ENCODE measurements around the gene B4GALT6.

B4GALT6 gene

GRCh38 chr18:31683106-31683505 is 1.3 kb downstream of the B4GALT6 start:
- Histone ChIP-seq H3K27ac (no peak overlapping the region), H3K36me3 (no peaks in the 10 kb centered on the region), H3K4me1 (ENCODE audit: control insufficient read depth in 1 of 2, insufficient read depth in 1 of 2, low read depth in 1 of 2, low read length in 1 of 2) (peaks cover 14 to 16% of the 10 kb centered on the region in 2 experiments), H3K4me3 (ENCODE audit: low read depth in 1 of 2, low read length in 1 of 2) (no peak overlapping the region), H3K9me3 (no peaks in the 10 kb centered on the region), H3K27me3 (peaks cover 17% of the 10 kb centered on the region)
- no peak for TF ChIP-seq CTCF (IDR thresholded peaks at IDR 0.05)

GRCh38 chr18:31680831-31681568 is 3.4 kb downstream of the B4GALT6 start:
- Histone ChIP-seq H3K27me3 (peaks cover 17% of the 10 kb centered on the region), H3K27ac (no peak overlapping the region), H3K4me1 (ENCODE audit: control insufficient read depth in 1 of 2, insufficient read depth in 1 of 2, low read depth in 1 of 2, low read length in 1 of 2) (peaks cover 18 to 23% of the 10 kb centered on the region in 2 experiments), H3K4me3 (ENCODE audit: low read depth in 1 of 2, low read length in 1 of 2) (no peak overlapping the region), H3K9me3 (no peaks in the 10 kb centered on the region), H3K36me3 (no peaks in the 10 kb centered on the region)
- TF ChIP-seq CTCF (IDR thresholded peaks at IDR 0.05), result no peak

- Histone ChIP-seq H3K9me3 (no peaks in the 10 kb centered on the region), H3K36me3 (no peaks in the 10 kb centered on the region), H3K27me3 (peaks cover 17% of the 10 kb centered on the region), H3K4me3 (ENCODE audit: low read depth in 1 of 2, low read length in 1 of 2) (no peak overlapping the region), H3K27ac (no peak overlapping the region), H3K4me1 (ENCODE audit: control insufficient read depth in 1 of 2, insufficient read depth in 1 of 2, low read depth in 1 of 2, low read length in 1 of 2) (peaks cover 13 to 17% of the 10 kb centered on the region in 2 experiments)
- no peak for TF ChIP-seq CTCF (IDR thresholded peaks at IDR 0.05)
Measured at GRCh38 chr18:31680433-31680811, 4.0 kb downstream of the B4GALT6 start.

- H3K4me3 ChIP-seq (ENCODE audit: low read depth in 1 of 2, low read length in 1 of 2), result no peak overlapping the region
- no peak for TF ChIP-seq CTCF (IDR thresholded peaks at IDR 0.05)
- no peak overlapping the region for H3K27ac ChIP-seq
- peaks cover 17% of the 10 kb centered on the region for H3K27me3 ChIP-seq
- H3K36me3 ChIP-seq, result no peaks in the 10 kb centered on the region
- H3K4me1 ChIP-seq (ENCODE audit: control insufficient read depth in 1 of 2, insufficient read depth in 1 of 2, low read depth in 1 of 2, low read length in 1 of 2), result peaks cover 13 to 17% of the 10 kb centered on the region in 2 experiments
- no peaks in the 10 kb centered on the region for H3K9me3 ChIP-seq
Measured at GRCh38 chr18:31679791-31680432, 4.5 kb downstream of the B4GALT6 start.

- TF ChIP-seq CTCF (IDR thresholded peaks at IDR 0.05), result no peak
- Histone ChIP-seq H3K27me3 (peaks cover 13% of the 10 kb centered on the region), H3K27ac (no peak overlapping the region), H3K4me1 (ENCODE audit: control insufficient read depth in 1 of 2, insufficient read depth in 1 of 2, low read depth in 1 of 2, low read length in 1 of 2) (peaks cover 12 to 14% of the 10 kb centered on the region in 2 experiments), H3K4me3 (ENCODE audit: low read depth in 1 of 2, low read length in 1 of 2) (no peak overlapping the region), H3K9me3 (no peaks in the 10 kb centered on the region), H3K36me3 (no peaks in the 10 kb centered on the region)
Measured at GRCh38 chr18:31679133-31679742, 5.1 kb downstream of the B4GALT6 start.

Measured in neutrophil (primary cell).